ENCODE measurements around the gene PHTF2.
"Not testable (repeated sequence)": the region's sequence is repeated elsewhere in the genome, so short reads cannot be mapped to it uniquely, and the experiment has no call there.

PHTF2 gene

GRCh38 chr7:77830649-77831355 lies 32.2 kb downstream of the PHTF2 start:
- H3K27me3 Mint-ChIP-seq = no peaks in the 10 kb centered on the region
- peak overlapping the region; percentile 77 for H3K27ac Mint-ChIP-seq
- peaks cover 60% of the 10 kb centered on the region for H3K4me1 Mint-ChIP-seq
- H3K9me3 Mint-ChIP-seq = peaks cover 11% of the 10 kb centered on the region
- CTCF ChIA-PET = no interaction called here
- peaks cover 24% of the 10 kb centered on the region for H3K36me3 Mint-ChIP-seq
- no peak for DNase-seq
- no peak overlapping the region for H3K4me3 Mint-ChIP-seq

- CTCF ChIA-PET = no interaction called here
- H3K36me3 Mint-ChIP-seq = peaks cover 24% of the 10 kb centered on the region
- peak; percentile 22 for DNase-seq
- no peaks in the 10 kb centered on the region for H3K27me3 Mint-ChIP-seq
- H3K9me3 Mint-ChIP-seq = peaks cover 9% of the 10 kb centered on the region
- H3K4me3 Mint-ChIP-seq = no peak overlapping the region
- H3K4me1 Mint-ChIP-seq = peaks cover 57% of the 10 kb centered on the region
- H3K27ac Mint-ChIP-seq = peak overlapping the region; percentile 77
Measured at GRCh38 chr7:77831481-77831880, 32.9 kb downstream of the PHTF2 start.

- no peaks in the 10 kb centered on the region for H3K27me3 Mint-ChIP-seq
- peaks cover 21% of the 10 kb centered on the region for H3K36me3 Mint-ChIP-seq
- DNase-seq = no peak
- peaks cover 52% of the 10 kb centered on the region for H3K4me1 Mint-ChIP-seq
- peaks cover 5% of the 10 kb centered on the region for H3K9me3 Mint-ChIP-seq
- no peak overlapping the region for H3K4me3 Mint-ChIP-seq
- CTCF ChIA-PET = no interaction called here
- peak overlapping the region; percentile 77 for H3K27ac Mint-ChIP-seq
Measured at GRCh38 chr7:77831953-77832352, 33.4 kb downstream of the PHTF2 start.

GRCh38 chr7:77833136-77833535 lies 34.6 kb downstream of the PHTF2 start:
- H3K36me3 Mint-ChIP-seq = peaks cover 20% of the 10 kb centered on the region
- H3K4me1 Mint-ChIP-seq = peaks cover 49% of the 10 kb centered on the region
- H3K4me3 Mint-ChIP-seq = no peak overlapping the region
- CTCF ChIA-PET = no interaction called here
- peaks cover 3% of the 10 kb centered on the region for H3K9me3 Mint-ChIP-seq
- H3K27me3 Mint-ChIP-seq = no peaks in the 10 kb centered on the region
- DNase-seq = no peak
- H3K27ac Mint-ChIP-seq = no peak overlapping the region

- CTCF ChIA-PET, H3K27ac Mint-ChIP-seq: not testable (repeated sequence)
- peaks cover 35% of the 10 kb centered on the region for H3K4me1 Mint-ChIP-seq
Measured at GRCh38 chr7:77836425-77836824, 37.9 kb downstream of the PHTF2 start.

GRCh38 chr7:77837275-77837674 lies 38.7 kb downstream of the PHTF2 start:
- CTCF ChIA-PET = no interaction called here
- DNase-seq = no peak
- Mint-ChIP-seq H3K36me3 (peaks cover 20% of the 10 kb centered on the region), H3K9me3 (peaks cover 3% of the 10 kb centered on the region), H3K27ac (no peak overlapping the region), H3K4me3 (no peak overlapping the region), H3K27me3 (no peaks in the 10 kb centered on the region), H3K4me1 (peaks cover 27% of the 10 kb centered on the region)

More at GRCh38 chr7:77836425-77836824, 37.9 kb downstream of the PHTF2 start:
- H3K36me3 Mint-ChIP-seq = peaks cover 19% of the 10 kb centered on the region
- not testable (repeated sequence) for H3K9me3 Mint-ChIP-seq, H3K27me3 Mint-ChIP-seq, DNase-seq, H3K4me3 Mint-ChIP-seq

- H3K27ac Mint-ChIP-seq = no peak overlapping the region
- H3K9me3 Mint-ChIP-seq = peaks cover 3% of the 10 kb centered on the region
- no peak for DNase-seq
- CTCF ChIA-PET = no interaction called here
- H3K36me3 Mint-ChIP-seq = peaks cover 22% of the 10 kb centered on the region
- H3K27me3 Mint-ChIP-seq = no peaks in the 10 kb centered on the region
- peaks cover 23% of the 10 kb centered on the region for H3K4me1 Mint-ChIP-seq
- no peak overlapping the region for H3K4me3 Mint-ChIP-seq
Measured at GRCh38 chr7:77837966-77838365, 39.4 kb downstream of the PHTF2 start.

- no peak for DNase-seq
- Mint-ChIP-seq H3K36me3 (peaks cover 30% of the 10 kb centered on the region), H3K27me3 (no peaks in the 10 kb centered on the region), H3K9me3 (peaks cover 3% of the 10 kb centered on the region), H3K4me3 (no peak overlapping the region), H3K27ac (no peak overlapping the region), H3K4me1 (peaks cover 14% of the 10 kb centered on the region)
- CTCF ChIA-PET = no interaction called here
Measured at GRCh38 chr7:77838929-77839491, 40.4 kb downstream of the PHTF2 start.

GRCh38 chr7:77839919-77840318 lies 41.3 kb downstream of the PHTF2 start:
- Mint-ChIP-seq H3K27ac (no peak overlapping the region), H3K36me3 (peaks cover 32% of the 10 kb centered on the region), H3K4me3 (no peak overlapping the region), H3K4me1 (peaks cover 6% of the 10 kb centered on the region), H3K9me3 (peaks cover 3% of the 10 kb centered on the region), H3K27me3 (no peaks in the 10 kb centered on the region)
- CTCF ChIA-PET = interaction anchor here (0.6 kb wide), 1 partner anchor 123 kb away, joined by 3 read pairs; no protein-coding TSS in a partner anchor
- no peak for DNase-seq

GRCh38 chr7:77843194-77843593 lies 44.6 kb downstream of the PHTF2 start:
- Mint-ChIP-seq H3K4me1 (no peaks in the 10 kb centered on the region), H3K27ac (no peak overlapping the region), H3K27me3 (no peaks in the 10 kb centered on the region), H3K9me3 (no peaks in the 10 kb centered on the region), H3K4me3 (no peak overlapping the region), H3K36me3 (peaks cover 36% of the 10 kb centered on the region)
- no peak for DNase-seq
- CTCF ChIA-PET = no interaction called here

- CTCF ChIA-PET = no interaction called here
- Mint-ChIP-seq H3K27ac (no peak overlapping the region), H3K9me3 (no peaks in the 10 kb centered on the region), H3K4me3 (no peak overlapping the region), H3K27me3 (no peaks in the 10 kb centered on the region), H3K4me1 (peaks cover 2% of the 10 kb centered on the region), H3K36me3 (peaks cover 49% of the 10 kb centered on the region)
- no peak for DNase-seq
Measured at GRCh38 chr7:77846317-77847092, 47.9 kb downstream of the PHTF2 start.

GRCh38 chr7:77855371-77856083 lies 57.0 kb downstream of the PHTF2 start:
- Mint-ChIP-seq H3K4me1 (peaks cover 18% of the 10 kb centered on the region), H3K4me3 (no peak overlapping the region), H3K36me3 (peaks cover 42% of the 10 kb centered on the region), H3K27me3 (no peaks in the 10 kb centered on the region), H3K9me3 (no peaks in the 10 kb centered on the region), H3K27ac (no peak overlapping the region)
- no peak for DNase-seq
- CTCF ChIA-PET = no interaction called here

- no peak overlapping the region for H3K4me3 Mint-ChIP-seq
- peak overlapping the region; percentile 51 for H3K27ac Mint-ChIP-seq
Measured at GRCh38 chr7:77858278-77858677, 59.7 kb downstream of the PHTF2 start.

GRCh38 chr7:77859343-77859742 lies 60.8 kb downstream of the PHTF2 start:
- Mint-ChIP-seq H3K9me3 (no peaks in the 10 kb centered on the region), H3K27me3 (no peaks in the 10 kb centered on the region), H3K27ac (no peak overlapping the region), H3K36me3 (peaks cover 26% of the 10 kb centered on the region), H3K4me3 (no peak overlapping the region), H3K4me1 (peaks cover 13% of the 10 kb centered on the region)
- DNase-seq = no peak
- CTCF ChIA-PET = no interaction called here

More at GRCh38 chr7:77858278-77858677, 59.7 kb downstream of the PHTF2 start:
- CTCF ChIA-PET = no interaction called here
- no peak for DNase-seq
- Mint-ChIP-seq H3K4me1 (peaks cover 13% of the 10 kb centered on the region), H3K9me3 (no peaks in the 10 kb centered on the region), H3K36me3 (peaks cover 34% of the 10 kb centered on the region), H3K27me3 (no peaks in the 10 kb centered on the region)
